IMR-90 (cell line): Measurements from ENCODE around the gene RBM34. TPM values are rescaled to one million over a fixed set of nuclear protein-coding genes. Genes with fewer than 3 reads are reported as not detected.

Experiments
- ATAC-seq: fragments of 200-7000 bp; cut with Tn5 transposase; 2 replicates; pipeline ENCODE4 v1.9.1; 2020; ENCODE audit warnings: low read depth, mild to moderate bottlenecking, moderate library complexity
- BruUV-seq: library from RNA; stranded (reverse); fragments of 400-500 nt; replicated peaks from 2 replicates; lab custom pipeline; 2021; lab: Mats Ljungman, UMichigan
- CTCF ChIA-PET: fragments of 300-600 bp; formaldehyde crosslinking; extraction: SDS; loops from one replicate; lab custom pipeline; 2021; ENCODE audit warnings: antibody characterized with exemption; lab: Yijun Ruan, JAX
- POLR2A ChIA-PET: fragments of 300-600 bp; sonication (Branson Sonifier 250); formaldehyde crosslinking; loops from one replicate; lab custom pipeline; 2022; ENCODE audit warnings: antibody characterized with exemption; ENCODE audit not compliant: unreplicated experiment; lab: Charles Lee
- DNase-seq: peaks from one replicate; pipeline ENCODE4 v3.0.0; 2013
- H2AFZ ChIP-seq: replicated peaks from 2 replicates; pipeline ENCODE3; 2013; ENCODE audit warnings: low read length, mild to moderate bottlenecking; ENCODE audit not compliant: poor library complexity
- H2AK5ac ChIP-seq: 2 replicates; pipeline ENCODE4 v1.6.1; 2013; ENCODE audit warnings: low read depth, low read length, inconsistent platforms
- H2AK9ac ChIP-seq: replicated peaks from 2 replicates; pipeline ENCODE3; 2013; ENCODE audit warnings: mild to moderate bottlenecking, low read depth, low read length, moderate library complexity; ENCODE audit not compliant: poor library complexity
- H2BK120ac ChIP-seq: 2 replicates; pipeline ENCODE4 v1.6.1; 2013; ENCODE audit warnings: low read depth, low read length, inconsistent platforms
- H2BK15ac ChIP-seq: 3 replicates; pipeline ENCODE4 v1.6.1; 2013; ENCODE audit warnings: low read depth, low read length, inconsistent platforms
- H2BK20ac ChIP-seq: 2 replicates; pipeline ENCODE4 v1.6.1; 2013; ENCODE audit warnings: low read depth, mild to moderate bottlenecking, inconsistent platforms, low read length, moderate library complexity
- H2BK5ac ChIP-seq: 2 replicates; pipeline ENCODE4 v1.6.1; 2013; ENCODE audit warnings: mild to moderate bottlenecking, low read depth, low read length, inconsistent platforms; ENCODE audit not compliant: poor library complexity, severe bottlenecking
- H3K14ac ChIP-seq: replicated peaks from 2 replicates; pipeline ENCODE4 v1.6.1; 2013; ENCODE audit warnings: low read depth, low read length, inconsistent platforms
- H3K18ac ChIP-seq: 2 replicates; pipeline ENCODE4 v1.6.1; 2013; ENCODE audit warnings: low read depth, low read length, control low read depth
- H3K23ac ChIP-seq: 2 replicates; pipeline ENCODE4 v1.6.1; 2013; ENCODE audit warnings: low read depth, low read length, inconsistent platforms
- H3K27ac ChIP-seq: 2 replicates; pipeline ENCODE4 v1.5.1; 2013; ENCODE audit warnings: mild to moderate bottlenecking, control low read depth, low read length; ENCODE audit not compliant: insufficient read depth
- H3K27me3 ChIP-seq: 2 replicates; pipeline ENCODE4 v1.6.1; 2013; ENCODE audit warnings: low read length; ENCODE audit not compliant: control insufficient read depth, insufficient read depth
- H3K36me3 ChIP-seq: 2 replicates; pipeline ENCODE4 v1.6.1; 2013; ENCODE audit warnings: low read length, mixed read lengths; ENCODE audit not compliant: control insufficient read depth, insufficient read depth
- H3K4ac ChIP-seq: 2 replicates; pipeline ENCODE4 v1.6.1; 2013; ENCODE audit warnings: low read depth, low read length, inconsistent platforms
- H3K4me1 ChIP-seq: 2 replicates; pipeline ENCODE4 v1.6.1; 2013; ENCODE audit warnings: low read length, mixed read lengths; ENCODE audit not compliant: control insufficient read depth, insufficient read depth
- H3K4me2 ChIP-seq: 2 replicates; pipeline ENCODE4 v1.6.1; 2013; ENCODE audit warnings: low read depth, mild to moderate bottlenecking, control low read depth, low read length, moderate library complexity
- H3K4me3 ChIP-seq: 2 replicates; pipeline ENCODE4 v1.5.1; 2013; ENCODE audit warnings: low read depth, mild to moderate bottlenecking, control low read depth, low read length, moderate library complexity; ENCODE audit not compliant: insufficient read depth
- H3K56ac ChIP-seq: 2 replicates; pipeline ENCODE4 v1.6.1; 2013; ENCODE audit warnings: low read length, inconsistent platforms; ENCODE audit not compliant: insufficient read depth; ENCODE audit errors: extremely low read depth
- H3K79me1 ChIP-seq, 2 experiments: 2 replicates each; pipeline ENCODE4 v1.6.1; 2013; ENCODE audit warnings: low read length in 2 of 2, inconsistent platforms in 1 of 2, low read depth in 1 of 2
- H3K9ac ChIP-seq: 2 replicates; pipeline ENCODE4 v1.6.1; 2013; ENCODE audit warnings: low read depth, low read length, control low read depth
- H3K9me1 ChIP-seq: 2 replicates; pipeline ENCODE4 v1.6.1; 2013; ENCODE audit warnings: low read length, inconsistent platforms; ENCODE audit not compliant: insufficient read depth
- H3K9me3 ChIP-seq: 2 replicates; pipeline ENCODE4 v1.6.1; 2013; ENCODE audit warnings: low read length; ENCODE audit not compliant: control insufficient read depth, insufficient read depth
- H4K20me1 ChIP-seq: 2 replicates; pipeline ENCODE4 v1.6.1; 2013; ENCODE audit warnings: low read length, inconsistent platforms; ENCODE audit not compliant: insufficient read depth
- H4K5ac ChIP-seq: 2 replicates; pipeline ENCODE4 v1.6.1; 2013; ENCODE audit warnings: mild to moderate bottlenecking, low read depth, low read length, control low read depth
- H4K8ac ChIP-seq, 2 experiments: 2 replicates each; pipeline ENCODE4 v1.6.1; 2013; ENCODE audit warnings: low read depth in 2 of 2, low read length in 2 of 2, control low read depth in 1 of 2, inconsistent platforms in 1 of 2
- H4K91ac ChIP-seq: 2 replicates; pipeline ENCODE4 v1.6.1; 2013; ENCODE audit warnings: low read depth, low read length, inconsistent platforms; ENCODE audit not compliant: insufficient read depth
- CTCF ChIP-seq: conservative IDR thresholded peaks from 2 replicates; pipeline ENCODE4 v1.5.1; 2012; ENCODE audit warnings: mild to moderate bottlenecking, low read depth, low read length, improper control_type of control experiment
- FOS ChIP-seq: fragments of 150-350 bp; IDR thresholded peaks from 2 replicates; pipeline ENCODE4 v1.6.1; 2016; ENCODE audit warnings: low read depth, low read length
- NFE2L2 ChIP-seq: fragments of 150-350 bp; IDR thresholded peaks from 2 replicates; pipeline ENCODE4 v1.6.1; 2016; ENCODE audit warnings: low read depth, mild to moderate bottlenecking, low read length
- POLR2A ChIP-seq: IDR thresholded peaks from 2 replicates; pipeline ENCODE4 v1.6.1; 2012; ENCODE audit warnings: mild to moderate bottlenecking, low read depth, low read length
- RCOR1 ChIP-seq: IDR thresholded peaks from 2 replicates; pipeline ENCODE4 v1.6.1; 2012; ENCODE audit warnings: mild to moderate bottlenecking, low read length, improper control_type of control experiment; ENCODE audit not compliant: insufficient replicate concordance
- RFX5 ChIP-seq: IDR thresholded peaks from 2 replicates; pipeline ENCODE4 v1.8.0; 2012; ENCODE audit warnings: low read depth, mild to moderate bottlenecking, low read length, moderate library complexity
- SMC3 ChIP-seq: fragments of 150-350 bp; IDR thresholded peaks from 2 replicates; pipeline ENCODE4 v1.6.1; 2016; ENCODE audit warnings: low read depth, mild to moderate bottlenecking, antibody characterized with exemption, low read length, moderate library complexity
- USF2 ChIP-seq: fragments of 150-350 bp; IDR thresholded peaks from 2 replicates; pipeline ENCODE4 v1.6.1; 2017; ENCODE audit warnings: mild to moderate bottlenecking, antibody characterized with exemption, low read length, low read depth
- whole genome bisulfite sequencing, 2 experiments: methylation state at CpG; one replicate each; pipeline versions ENCODE4 v1.1.5 to v1.1.7; 2013; ENCODE audit warnings: missing lambda C conversion rate in 2 of 2; ENCODE audit not compliant: insufficient read length in 1 of 2; ENCODE audit errors: extremely low coverage in 2 of 2; 5-methylcytosine and 5-hydroxymethylcytosine counted together
- dilution Hi-C: fragments of 300-500 bp; cut with HindIII; formaldehyde crosslinking; loops from one replicate; pipeline ENCODE4 v1.14.3; 2018; ENCODE audit warnings: low sequenced_read_pairs; ENCODE audit not compliant: unreplicated experiment
- in situ Hi-C: fragments of 300-500 bp; cut with MboI; formaldehyde crosslinking; loops from 3 replicates; pipeline ENCODE4 v1.14.3; 2019; ENCODE audit warnings: low sequenced_read_pairs, inconsistent platforms, mixed read lengths
- intact Hi-C: fragments of 100-400 bp; cut with micrococcal nuclease; formaldehyde crosslinking; loops from 2 replicates; pipeline ENCODE4 v1.10.0; 2022
- polyA plus RNA-seq, 3 experiments: library from polyadenylated mRNA; depleted of rRNA; stranded (reverse); fragments of >200 nt; gene quantifications; 2 replicates each; pipeline ENCODE4 v1.2.3, GENCODE V29; 2012; ENCODE audit warnings: low replicate concordance in 1 of 3
- total RNA-seq: library from RNA; depleted of rRNA; stranded (reverse); fragments of >200 nt; gene quantifications from 2 replicates; pipeline ENCODE4 v1.2.3, GENCODE V29; 2012

The RBM34 gene
- total and polyA plus RNA-seq, 2 of the 4 experiments (the other 2 are of a cell fraction), result 28.7 to 34.0 TPM

- TF ChIP-seq SMC3 (no peak), NFE2L2 (no peak)
Measured at GRCh38 chr1:235112297-235113182, 48.5 kb downstream of the RBM34 start (continued).

GRCh38 chr1:235111107-235111506 is 49.9 kb downstream of the RBM34 start:
- H3K36me3 ChIP-seq, result peaks cover 49% of the 10 kb centered on the region
- WGBS, 2 experiments, result no CpG with 5 or more reads among the region's 3 CpGs

More at GRCh38 chr1:235111107-235111506, 49.9 kb downstream of the RBM34 start:
- Histone ChIP-seq H2AK9ac (no peak overlapping the region), H3K14ac (no peak overlapping the region), H3K18ac (no peak overlapping the region), H3K27ac (no peak overlapping the region), H3K4ac (no peak overlapping the region), H2BK15ac (no peak overlapping the region), H3K9me1 (peaks cover 10% of the 10 kb centered on the region), H4K91ac (no peak overlapping the region), H2BK20ac (no peak overlapping the region), H3K9me3 (no peaks in the 10 kb centered on the region), H3K4me2 (no peak overlapping the region), H3K79me1 (peaks cover 43 to 73% of the 10 kb centered on the region in 2 experiments), H3K4me1 (peaks cover 3% of the 10 kb centered on the region), H3K23ac (no peak overlapping the region), H2BK5ac (peak overlapping the region; percentile 20), H3K27me3 (no peaks in the 10 kb centered on the region), H2AFZ (no peak overlapping the region), H4K8ac (no peak overlapping the region), H4K5ac (no peak overlapping the region), H3K4me3 (no peak overlapping the region), H2BK120ac (no peak overlapping the region), H2AK5ac (no peak overlapping the region), H4K20me1 (peaks cover 16% of the 10 kb centered on the region), H3K9ac (no peak overlapping the region), H3K56ac (no peak overlapping the region)
- intact Hi-C loops, result no loop called here
- ChIA-PET POLR2A (no interaction called here), CTCF (no interaction called here)
- dilution Hi-C loops, result no loop called here
- in situ Hi-C loops, result loop anchor here (25.0 kb wide), 1 partner anchor 974 kb away; no protein-coding TSS in a partner anchor
- ATAC-seq (no peak), DNase-seq (no peak)
- TF ChIP-seq RCOR1 (no peak), RFX5 (no peak), USF2 (no peak), FOS (no peak), SMC3 (no peak), POLR2A (no peak), NFE2L2 (no peak), CTCF (no peak)
- no TSS peak for BruUV-seq
